Measurements from ENCODE around the gene LSAMP.

The LSAMP gene

GRCh38 chr3:115857518-115858136 lies 587.7 kb downstream of the LSAMP start:
- DNase-seq (no peak), ATAC-seq (ENCODE audit: insufficient read depth, low read depth) (no peak)
- no peaks in the 10 kb centered on the region for H3K9me3 ChIP-seq (ENCODE audit: insufficient read depth, low read length, severe bottlenecking)
- no peaks in the 10 kb centered on the region for H3K79me2 ChIP-seq (ENCODE audit: insufficient read depth, low read length)
- no peaks in the 10 kb centered on the region for H3K4me1 ChIP-seq (ENCODE audit: insufficient read depth, low read length)
- H4K20me1 ChIP-seq (ENCODE audit: insufficient read depth, low read length): no peaks in the 10 kb centered on the region
- H3K27me3 ChIP-seq (ENCODE audit: insufficient read depth, low read length, poor library complexity): no peaks in the 10 kb centered on the region
- no peak overlapping the region for H3K9ac ChIP-seq (ENCODE audit: low read depth, low read length)
- H3K4me3 ChIP-seq (ENCODE audit: low read depth in 1 of 2, low read length in 2 of 2): no peak overlapping the region
- TF ChIP-seq CTCF (IDR thresholded peaks at IDR 0.05; ENCODE audit: borderline replicate concordance, extremely low read depth, low read length, poor library complexity, severe bottlenecking) (no peak), EZH2 (IDR thresholded peaks at IDR 0.05; ENCODE audit: borderline replicate concordance, low read depth, low read length, severe bottlenecking) (no peak)
- no peak overlapping the region for H3K4me2 ChIP-seq (ENCODE audit: insufficient read depth, low read length)
- H3K27ac ChIP-seq (ENCODE audit: low read length): no peak overlapping the region
- no peaks in the 10 kb centered on the region for H3K36me3 ChIP-seq (ENCODE audit: insufficient read depth, low read length)
- H2AFZ ChIP-seq (ENCODE audit: low read depth, low read length): no peak overlapping the region

- Histone ChIP-seq H3K79me2 (ENCODE audit: insufficient read depth, low read length) (no peaks in the 10 kb centered on the region), H4K20me1 (ENCODE audit: insufficient read depth, low read length) (no peaks in the 10 kb centered on the region), H3K9me3 (ENCODE audit: insufficient read depth, low read length, severe bottlenecking) (no peaks in the 10 kb centered on the region), H3K4me2 (ENCODE audit: insufficient read depth, low read length) (no peak overlapping the region), H2AFZ (ENCODE audit: low read depth, low read length) (no peak overlapping the region), H3K9ac (ENCODE audit: low read depth, low read length) (no peak overlapping the region), H3K4me3 (ENCODE audit: low read depth in 1 of 2, low read length in 2 of 2) (no peak overlapping the region), H3K4me1 (ENCODE audit: insufficient read depth, low read length) (no peaks in the 10 kb centered on the region), H3K27me3 (ENCODE audit: insufficient read depth, low read length, poor library complexity) (no peaks in the 10 kb centered on the region), H3K36me3 (ENCODE audit: insufficient read depth, low read length) (no peaks in the 10 kb centered on the region), H3K27ac (ENCODE audit: low read length) (no peak overlapping the region)
- no peak for TF ChIP-seq EZH2 (IDR thresholded peaks at IDR 0.05; ENCODE audit: borderline replicate concordance, low read depth, low read length, severe bottlenecking)
- TF ChIP-seq CTCF (IDR thresholded peaks at IDR 0.05; ENCODE audit: borderline replicate concordance, extremely low read depth, low read length, poor library complexity, severe bottlenecking): no peak
- ATAC-seq (ENCODE audit: insufficient read depth, low read depth) (no peak), DNase-seq (no peak)
These were observed 589.4 kb downstream of the LSAMP start for GRCh38 chr3:115855911-115856310.

- no peak overlapping the region for H3K9ac ChIP-seq (ENCODE audit: low read depth, low read length)
- no peak overlapping the region for H3K4me3 ChIP-seq (ENCODE audit: low read depth in 1 of 2, low read length in 2 of 2)
These were observed 592.2 kb downstream of the LSAMP start for GRCh38 chr3:115853104-115853503.

More at GRCh38 chr3:115853104-115853503, 592.2 kb downstream of the LSAMP start:
- no peaks in the 10 kb centered on the region for H3K4me1 ChIP-seq (ENCODE audit: insufficient read depth, low read length)
- ATAC-seq (ENCODE audit: insufficient read depth, low read depth) (no peak), DNase-seq (no peak)
- H3K27ac ChIP-seq (ENCODE audit: low read length): no peak overlapping the region
- H3K79me2 ChIP-seq (ENCODE audit: insufficient read depth, low read length): no peaks in the 10 kb centered on the region
- H3K36me3 ChIP-seq (ENCODE audit: insufficient read depth, low read length): no peaks in the 10 kb centered on the region
- TF ChIP-seq EZH2 (IDR thresholded peaks at IDR 0.05; ENCODE audit: borderline replicate concordance, low read depth, low read length, severe bottlenecking): no peak
- TF ChIP-seq CTCF (IDR thresholded peaks at IDR 0.05; ENCODE audit: borderline replicate concordance, extremely low read depth, low read length, poor library complexity, severe bottlenecking): no peak
- no peaks in the 10 kb centered on the region for H4K20me1 ChIP-seq (ENCODE audit: insufficient read depth, low read length)
- no peaks in the 10 kb centered on the region for H3K9me3 ChIP-seq (ENCODE audit: insufficient read depth, low read length, severe bottlenecking)
- H3K4me2 ChIP-seq (ENCODE audit: insufficient read depth, low read length): no peak overlapping the region
- H2AFZ ChIP-seq (ENCODE audit: low read depth, low read length): no peak overlapping the region
- no peaks in the 10 kb centered on the region for H3K27me3 ChIP-seq (ENCODE audit: insufficient read depth, low read length, poor library complexity)

Data from DND-41 (cell line).